NCI-H2107 treated with DMSO at 0.1 percent for 48 hours (cell line): ENCODE data around the gene PPP1R9A.
A peak's percentile ranks its signal among the peaks of the same experiment; 100 is the strongest.

Source experiments
- DNase-seq: peaks from one replicate; lab custom pipeline; 2025; ENCODE audit not compliant: unreplicated experiment; lab: John Stamatoyannopoulos, UW

The PPP1R9A gene

GRCh38 chr7:94908323-94909178, 1.2 kb downstream of the PPP1R9A start:
- DNase-seq: peak; percentile 72

GRCh38 chr7:94909179-94909466, 1.7 kb downstream of the PPP1R9A start:
- no peak for DNase-seq

GRCh38 chr7:94912085-94912484, 4.7 kb downstream of the PPP1R9A start:
- DNase-seq: no peak

GRCh38 chr7:94913391-94913790, 6.0 kb downstream of the PPP1R9A start:
- no peak for DNase-seq

GRCh38 chr7:94921911-94922310, 14.5 kb downstream of the PPP1R9A start:
- DNase-seq: no peak

- DNase-seq: no peak
Observed at GRCh38 chr7:94922457-94922856, 15.1 kb downstream of the PPP1R9A start.

GRCh38 chr7:94923412-94923811, 16.0 kb downstream of the PPP1R9A start:
- no peak for DNase-seq

- DNase-seq: no peak
Observed at GRCh38 chr7:94928168-94928707, 20.8 kb downstream of the PPP1R9A start.

GRCh38 chr7:94933256-94933990, 26.0 kb downstream of the PPP1R9A start:
- DNase-seq: no peak

- DNase-seq: no peak
Observed at GRCh38 chr7:94939395-94939794, 32.0 kb downstream of the PPP1R9A start.

- no peak for DNase-seq
Observed at GRCh38 chr7:94940241-94940640, 32.8 kb downstream of the PPP1R9A start.

- DNase-seq: no peak
Observed at GRCh38 chr7:94941844-94942632, 34.6 kb downstream of the PPP1R9A start.

GRCh38 chr7:94943134-94943533, 35.7 kb downstream of the PPP1R9A start:
- no peak for DNase-seq

GRCh38 chr7:94949532-94949931, 42.1 kb downstream of the PPP1R9A start:
- no peak for DNase-seq

GRCh38 chr7:94955807-94956206, 48.4 kb downstream of the PPP1R9A start:
- no peak for DNase-seq

- DNase-seq: no peak
Observed at GRCh38 chr7:94957061-94957460, 49.7 kb downstream of the PPP1R9A start.

- DNase-seq: no peak
Observed at GRCh38 chr7:94962661-94963060, 55.3 kb downstream of the PPP1R9A start.

- DNase-seq: no peak
Observed at GRCh38 chr7:94969434-94970084, 62.2 kb downstream of the PPP1R9A start.

- no peak for DNase-seq
Observed at GRCh38 chr7:94970085-94970576, 62.7 kb downstream of the PPP1R9A start.

- DNase-seq: no peak
Observed at GRCh38 chr7:94971051-94971867, 63.9 kb downstream of the PPP1R9A start.
